Right hindlimb (tissue), 1 donor: ENCODE results near the gene BTBD19.
"Not testable (repeated sequence)": the region's sequence is repeated elsewhere in the genome, so short reads cannot be mapped to it uniquely, and the experiment has no call there.

Source experiments
- DNase-seq: peaks from one replicate; pipeline ENCODE4 v3.0.0-alpha.2; 2018

The BTBD19 gene

DNA sequence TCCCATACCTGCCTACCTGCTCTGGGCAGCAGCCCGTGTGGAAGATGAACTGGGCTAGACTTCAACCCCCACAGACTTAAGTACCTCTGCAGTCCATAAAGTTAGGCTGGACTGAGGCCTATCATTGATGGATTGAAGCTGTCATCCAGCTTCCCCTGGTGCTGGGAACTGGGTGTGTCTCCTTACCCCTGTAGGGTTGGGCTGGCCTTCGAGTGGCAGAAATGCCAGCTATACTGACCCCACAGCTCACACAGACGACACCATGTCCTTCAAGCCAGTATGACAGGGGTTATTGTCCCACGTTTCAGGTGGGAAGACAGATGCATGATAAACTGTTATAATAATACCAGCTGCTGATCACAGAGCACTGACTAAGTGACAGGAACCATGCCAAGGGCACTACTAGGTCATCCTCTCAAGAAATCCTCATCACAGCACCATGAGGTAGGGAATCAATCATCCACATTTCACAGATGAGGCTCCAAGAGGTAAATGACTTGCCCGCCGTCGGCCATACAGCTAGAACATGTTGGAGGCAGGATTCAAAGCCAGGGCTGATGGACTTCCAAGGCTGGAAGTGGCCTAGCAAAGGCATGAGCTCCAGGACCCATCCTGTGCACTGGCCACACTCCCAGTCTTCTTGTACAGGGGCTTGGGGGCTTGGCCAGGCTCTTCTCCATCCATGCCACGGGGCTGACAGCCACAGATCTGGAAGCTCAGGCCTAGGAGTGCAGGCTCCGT, 20.0 kb upstream of the BTBD19 start, which contains the start of gene BEST4:
BEST4 (minus strand) TSS at position 51 of the 741 bp plus-strand sequence. CDS start 465 bp downstream, outside the sequence.
- DNase-seq, result no peak

GRCh38 chr1:44790968-44791801, 17.1 kb upstream of the BTBD19 start:
- DNase-seq, result no peak

- DNase-seq, result no peak
These were observed 15.4 kb upstream of the BTBD19 start for GRCh38 chr1:44792736-44793502.

GRCh38 chr1:44797886-44798285, 10.4 kb upstream of the BTBD19 start:
- DNase-seq, result not testable (repeated sequence)

- no peak for DNase-seq
These were observed 9.6 kb upstream of the BTBD19 start for GRCh38 chr1:44798481-44799365.

GRCh38 chr1:44799770-44800584, 8.3 kb upstream of the BTBD19 start, which contains the start of gene PLK3:
PLK3 (plus strand) TSS chr1:44800377; CDS start chr1:44800464, 87 bp downstream.
- DNase-seq, result peak; percentile 98

DNA sequence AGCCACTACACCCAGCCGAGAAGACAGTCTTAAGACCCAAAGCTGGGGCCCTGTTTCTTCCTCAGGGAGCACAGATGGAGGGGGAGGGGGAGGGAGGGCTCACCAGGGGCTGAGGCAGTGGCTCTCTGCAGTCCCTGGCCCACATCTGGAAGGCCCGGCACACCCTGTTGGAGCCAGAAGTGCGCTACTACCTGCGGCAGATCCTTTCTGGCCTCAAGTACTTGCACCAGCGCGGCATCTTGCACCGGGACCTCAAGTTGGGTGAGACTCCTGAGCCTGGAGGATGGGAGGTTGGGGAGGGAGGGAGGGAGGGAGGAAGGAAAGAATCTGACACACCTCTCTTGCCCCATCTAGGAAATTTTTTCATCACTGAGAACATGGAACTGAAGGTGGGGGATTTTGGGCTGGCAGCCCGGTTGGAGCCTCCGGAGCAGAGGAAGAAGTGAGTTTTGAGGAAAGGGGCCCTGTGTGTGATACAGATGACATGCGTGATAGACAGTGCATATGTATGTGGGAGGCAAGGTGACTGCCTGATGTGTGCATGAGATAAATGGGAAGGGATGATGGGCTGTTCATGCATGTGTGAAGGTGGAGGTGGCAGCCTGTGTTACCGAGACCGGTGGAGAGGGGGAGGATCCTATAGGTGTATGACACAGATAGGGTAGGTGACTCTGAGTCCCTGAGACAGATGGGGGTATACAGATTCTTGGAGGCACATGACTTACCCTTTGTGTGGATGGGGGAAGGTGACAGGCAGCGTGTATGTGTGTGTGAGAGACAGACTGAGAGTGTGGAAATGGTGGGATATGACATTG, 6.6 kb upstream of the BTBD19 start:
- peak; percentile 26 for DNase-seq

- peak; percentile 71 for DNase-seq
These were observed 5.8 kb upstream of the BTBD19 start for GRCh38 chr1:44802306-44803061.

- DNase-seq, result no peak
These were observed 5.3 kb upstream of the BTBD19 start for GRCh38 chr1:44803062-44803311.

DNA sequence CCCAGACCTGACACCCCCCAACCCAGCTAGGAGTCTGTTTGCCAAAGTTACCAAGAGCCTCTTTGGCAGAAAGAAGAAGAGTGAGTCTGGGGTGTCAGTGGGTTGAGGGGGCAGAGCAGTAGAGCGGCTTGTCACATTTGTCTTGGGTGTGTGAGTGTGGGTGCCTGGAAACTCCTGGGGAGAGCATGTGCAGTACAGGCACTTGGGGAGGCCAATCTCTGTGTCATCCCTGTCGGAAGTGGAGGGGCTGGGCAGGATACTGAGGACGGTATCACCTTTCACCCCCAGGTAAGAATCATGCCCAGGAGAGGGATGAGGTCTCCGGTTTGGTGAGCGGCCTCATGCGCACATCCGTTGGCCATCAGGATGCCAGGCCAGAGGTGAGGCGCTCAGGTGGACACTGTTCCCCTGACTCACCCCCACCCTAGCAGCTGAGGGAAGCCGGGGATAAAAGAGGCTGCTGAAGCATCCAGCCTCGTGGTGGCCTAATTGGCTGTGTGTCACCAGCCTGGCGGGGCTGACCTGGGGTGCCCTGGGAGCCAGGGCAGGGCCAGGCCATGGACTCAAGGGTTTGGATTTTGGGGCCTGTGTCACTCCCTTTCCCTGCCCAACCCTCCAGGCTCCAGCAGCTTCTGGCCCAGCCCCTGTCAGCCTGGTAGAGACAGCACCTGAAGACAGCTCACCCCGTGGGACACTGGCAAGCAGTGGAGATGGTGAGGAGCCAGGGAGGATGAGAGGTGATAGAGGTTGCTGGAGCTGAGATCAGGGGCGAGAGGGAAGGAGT, 4.8 kb upstream of the BTBD19 start:
- no peak for DNase-seq

GRCh38 chr1:44805311-44806024, 2.9 kb upstream of the BTBD19 start:
- peak; percentile 17 for DNase-seq

DNA sequence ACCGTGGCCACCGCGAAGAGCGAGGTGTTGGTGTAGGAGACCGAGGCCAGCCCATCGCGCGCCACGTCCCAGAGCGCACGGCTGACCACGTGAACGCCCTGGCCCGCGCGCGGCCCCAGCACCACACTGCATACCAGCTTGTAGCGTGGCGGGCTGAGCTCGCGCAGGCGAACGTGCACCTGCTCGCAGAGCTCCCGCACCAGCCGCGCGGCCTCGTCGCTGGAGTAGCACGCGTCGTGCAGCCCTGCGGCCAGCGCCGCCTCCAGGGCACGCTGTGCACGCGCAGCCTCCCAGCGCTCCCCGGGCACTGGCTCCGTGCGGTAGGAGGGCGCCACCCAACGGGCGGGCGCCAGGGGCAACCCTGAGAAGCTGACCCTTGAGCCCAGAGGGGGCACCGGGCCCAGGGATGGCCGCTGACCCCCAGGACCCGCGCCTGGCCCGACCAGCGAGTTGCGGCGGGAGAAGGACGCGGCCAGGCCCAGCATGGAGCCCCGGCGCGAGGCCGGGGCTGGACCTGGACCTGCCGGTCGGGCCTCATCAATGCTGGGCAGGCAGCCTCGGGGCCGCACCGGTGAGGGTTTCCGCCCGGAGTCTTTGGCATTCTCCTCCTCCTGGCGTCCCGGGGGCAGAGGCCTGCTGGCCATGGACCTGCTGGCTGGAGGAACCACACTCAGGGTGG, 2.2 kb upstream of the BTBD19 start:
- DNase-seq, result peak; percentile 22

DNA sequence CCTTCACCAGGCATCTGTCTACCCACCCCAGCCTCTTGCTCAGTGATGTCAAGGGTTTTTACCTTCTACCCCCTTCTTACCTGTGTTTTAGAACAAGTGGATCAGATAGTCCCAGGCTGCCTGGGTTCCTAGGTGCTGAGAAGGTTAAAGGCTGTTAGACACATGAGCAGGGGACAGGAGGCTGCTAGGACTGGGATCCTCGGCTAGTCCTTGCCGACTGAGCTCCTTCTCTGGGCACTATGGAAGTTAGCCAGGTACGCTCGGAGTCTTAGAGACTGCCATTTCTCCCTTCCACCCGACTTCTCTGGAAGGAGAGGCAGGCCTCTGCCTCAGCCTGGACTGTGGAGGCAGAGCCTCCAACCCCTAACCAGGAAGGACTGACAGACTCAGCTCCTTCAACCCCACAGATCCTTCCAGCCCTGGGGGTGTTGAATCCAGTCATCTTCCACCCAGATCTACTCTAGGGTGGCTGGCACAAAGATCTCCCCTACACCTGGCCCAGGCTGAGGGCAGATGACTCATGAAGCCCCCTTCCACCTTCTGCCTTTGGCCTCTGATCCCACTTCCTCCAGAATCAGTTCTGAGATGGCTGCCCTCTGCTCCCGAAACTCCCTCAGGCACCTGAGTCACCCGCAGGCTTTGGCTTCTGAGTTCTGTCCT, 1.5 kb upstream of the BTBD19 start, which contains the start of gene DYNLT4:
DYNLT4 (minus strand) TSS at position 648 of the 660 bp plus-strand sequence. CDS start 683 bp downstream, outside the sequence.
- no peak for DNase-seq

DNA sequence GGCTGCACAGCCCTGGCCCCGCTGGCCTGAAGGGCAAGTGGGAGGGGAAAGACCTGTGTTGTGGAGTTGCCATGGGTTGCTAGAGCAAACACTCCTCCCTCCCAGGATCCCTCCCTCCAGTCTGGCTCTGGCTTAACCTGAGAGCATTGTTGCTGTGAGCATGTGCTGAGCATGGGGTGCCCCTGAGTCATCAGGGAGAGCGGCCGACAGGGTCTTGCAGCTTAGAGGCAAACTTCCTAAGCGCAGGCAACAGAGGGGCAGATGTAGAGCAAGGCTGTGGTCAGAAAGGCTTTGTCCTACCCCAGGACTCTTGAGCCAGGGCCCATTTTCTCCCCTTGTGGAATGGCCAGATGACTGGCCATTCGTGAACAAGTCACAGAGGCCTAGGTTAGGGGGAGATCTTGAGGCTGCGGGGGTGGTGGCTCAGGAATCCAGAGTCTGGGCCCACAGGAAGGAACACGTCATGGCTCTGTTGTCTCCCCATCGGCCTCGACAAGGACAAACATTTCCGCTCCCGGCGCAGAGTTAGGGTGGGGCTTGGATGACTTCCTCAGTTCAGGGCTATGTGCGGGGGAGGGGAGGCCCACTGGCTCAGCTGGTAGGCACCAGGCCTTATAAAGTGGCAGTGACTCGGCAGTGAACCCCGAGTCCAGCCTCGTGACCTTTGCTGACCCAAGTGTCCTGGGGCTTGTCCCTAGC, 810 bp upstream of the BTBD19 start:
- DNase-seq, result peak; percentile 96

GRCh38 chr1:44808938-44809917, 905 bp downstream of the BTBD19 start:
- peak; percentile 70 for DNase-seq
